GM18498 (cell line): ENCODE data around the gene MIER2.

Experiments used
- ATAC-seq: cut with Tn5 transposase; IDR thresholded peaks from one replicate; pipeline ENCODE4 v1.9.1; 2021; ENCODE audit warnings: mild to moderate bottlenecking, moderate library complexity; ENCODE audit not compliant: unreplicated experiment

Gene MIER2

GRCh38 chr19:309206-309565 lies 35.4 kb downstream of the MIER2 start:
- ATAC-seq = no peak

GRCh38 chr19:308471-309205 lies 36.0 kb downstream of the MIER2 start:
- no peak for ATAC-seq

GRCh38 chr19:307793-308420 lies 36.7 kb downstream of the MIER2 start:
- no peak for ATAC-seq

GRCh38 chr19:307111-307531 lies 37.5 kb downstream of the MIER2 start:
- no peak for ATAC-seq

GRCh38 chr19:306151-306900 lies 38.3 kb downstream of the MIER2 start:
- no peak for ATAC-seq

- no peak for ATAC-seq
Observed at GRCh38 chr19:305240-306150, 39.1 kb downstream of the MIER2 start.

GRCh38 chr19:296476-297225 lies 47.9 kb downstream of the MIER2 start:
- ATAC-seq = no peak

- no peak for ATAC-seq
Observed at GRCh38 chr19:295687-296370, 48.8 kb downstream of the MIER2 start.

- no peak for ATAC-seq
Observed at GRCh38 chr19:294946-295686, 49.5 kb downstream of the MIER2 start.

- no peak for ATAC-seq
Observed at GRCh38 chr19:294341-294945, 50.2 kb downstream of the MIER2 start.

- no peak for ATAC-seq
Observed at GRCh38 chr19:293436-294110, 51.0 kb downstream of the MIER2 start.

GRCh38 chr19:292951-293350 lies 51.6 kb downstream of the MIER2 start:
- ATAC-seq = no peak

GRCh38 chr19:292281-292884 lies 52.2 kb downstream of the MIER2 start:
- no peak for ATAC-seq

GRCh38 chr19:291561-292280 lies 52.9 kb downstream of the MIER2 start:
- ATAC-seq = no peak

GRCh38 chr19:291006-291521 lies 53.5 kb downstream of the MIER2 start, which contains the start of gene PLPP2:
Gene PLPP2, minus strand, starts transcription at chr19:291403. Its CDS starts 67 bp downstream, at chr19:291336.
- no peak for ATAC-seq

- ATAC-seq = no peak
Observed at GRCh38 chr19:290372-291005, 54.1 kb downstream of the MIER2 start.
